Rectal smooth muscle tissue (tissue), 1 donor: ENCODE data around the gene PFKFB4.

Experiments
- H3K27ac ChIP-seq: one replicate; pipeline ENCODE4 v1.7.0; 2013; ENCODE audit warnings: low read depth, low read length, inconsistent platforms
- H3K27me3 ChIP-seq: one replicate; pipeline ENCODE4 v1.7.0; 2013; ENCODE audit warnings: low read length; ENCODE audit not compliant: control insufficient read depth, insufficient read depth
- H3K36me3 ChIP-seq: one replicate; pipeline ENCODE4 v1.7.0; 2013; ENCODE audit warnings: low read length; ENCODE audit not compliant: control insufficient read depth, insufficient read depth
- H3K4me1 ChIP-seq: one replicate; pipeline ENCODE4 v1.7.0; 2013; ENCODE audit warnings: low read length; ENCODE audit not compliant: control insufficient read depth, insufficient read depth
- H3K4me3 ChIP-seq: one replicate; pipeline ENCODE4 v1.7.0; 2013; ENCODE audit warnings: low read length
- H3K9ac ChIP-seq: one replicate; pipeline ENCODE4 v1.7.0; 2013; ENCODE audit warnings: low read length

Gene PFKFB4

DNA sequence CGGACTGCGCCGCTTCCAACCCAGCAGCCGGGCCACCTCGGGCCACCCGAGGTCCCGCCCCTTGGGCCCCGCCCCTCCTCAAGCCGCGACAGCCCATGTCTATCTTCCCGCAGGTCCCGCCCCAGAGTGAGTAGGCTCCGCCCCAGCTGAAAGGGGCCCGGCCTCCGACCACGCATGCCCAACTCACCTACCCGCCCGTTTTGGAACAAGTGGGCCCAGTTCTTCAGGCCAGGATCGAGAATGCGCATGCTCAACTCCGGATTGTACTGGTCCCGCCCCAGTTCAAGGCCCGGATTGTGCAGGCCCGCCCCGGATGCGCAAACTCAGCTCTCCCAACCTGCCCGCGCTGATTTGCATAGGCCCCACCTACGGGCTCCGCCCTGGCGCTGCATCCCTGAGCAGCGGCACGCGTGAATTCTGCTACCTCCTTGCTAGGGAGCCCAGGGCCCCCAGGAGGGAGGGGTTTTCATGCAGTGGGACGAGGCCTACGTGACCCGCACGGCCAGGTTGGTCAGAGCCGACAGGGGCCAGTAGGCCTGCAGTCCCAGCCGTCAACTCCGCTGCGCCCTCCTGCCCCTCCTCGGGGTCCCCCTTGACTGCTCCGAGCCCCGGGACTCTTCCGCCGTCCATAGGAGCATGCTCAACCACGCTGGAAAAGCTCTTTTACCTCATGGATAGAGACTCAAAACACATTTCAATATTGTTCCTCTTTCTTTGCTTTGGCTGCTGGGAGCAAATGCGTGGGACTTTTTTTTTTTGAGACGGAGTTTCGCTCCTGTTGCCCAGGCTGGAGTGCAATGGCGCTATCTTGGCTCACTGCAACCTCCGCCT lies at the start of gene PFKFB4:
PFKFB4 (minus strand) TSS at position 8 of the 831 bp plus-strand sequence. CDS start 26 bp downstream, outside the sequence.
- Histone ChIP-seq H3K9ac (peak within 1 kb of the TSS; percentile 30), H3K4me1 (peaks cover 10% of the 10 kb centered on the region), H3K27me3 (no peaks in the 10 kb centered on the region), H3K4me3 (peak within 1 kb of the TSS; percentile 89), H3K36me3 (no peaks in the 10 kb centered on the region), H3K27ac (peak within 1 kb of the TSS; percentile 74)

- H3K4me3 ChIP-seq = no peak overlapping the region
- H3K27me3 ChIP-seq = no peaks in the 10 kb centered on the region
- H3K9ac ChIP-seq = no peak overlapping the region
- H3K4me1 ChIP-seq = peaks cover 15% of the 10 kb centered on the region
- H3K36me3 ChIP-seq = peaks cover 71% of the 10 kb centered on the region
- H3K27ac ChIP-seq = no peak overlapping the region
Observed at GRCh38 chr3:48601622-48601994, 45.0 kb upstream of the PFKFB4 start.

- Histone ChIP-seq H3K27me3 (no peaks in the 10 kb centered on the region), H3K4me3 (no peak overlapping the region), H3K27ac (no peak overlapping the region), H3K4me1 (peaks cover 15% of the 10 kb centered on the region), H3K9ac (no peak overlapping the region), H3K36me3 (peaks cover 71% of the 10 kb centered on the region)
Observed at GRCh38 chr3:48600711-48601621, 44.4 kb upstream of the PFKFB4 start.

DNA sequence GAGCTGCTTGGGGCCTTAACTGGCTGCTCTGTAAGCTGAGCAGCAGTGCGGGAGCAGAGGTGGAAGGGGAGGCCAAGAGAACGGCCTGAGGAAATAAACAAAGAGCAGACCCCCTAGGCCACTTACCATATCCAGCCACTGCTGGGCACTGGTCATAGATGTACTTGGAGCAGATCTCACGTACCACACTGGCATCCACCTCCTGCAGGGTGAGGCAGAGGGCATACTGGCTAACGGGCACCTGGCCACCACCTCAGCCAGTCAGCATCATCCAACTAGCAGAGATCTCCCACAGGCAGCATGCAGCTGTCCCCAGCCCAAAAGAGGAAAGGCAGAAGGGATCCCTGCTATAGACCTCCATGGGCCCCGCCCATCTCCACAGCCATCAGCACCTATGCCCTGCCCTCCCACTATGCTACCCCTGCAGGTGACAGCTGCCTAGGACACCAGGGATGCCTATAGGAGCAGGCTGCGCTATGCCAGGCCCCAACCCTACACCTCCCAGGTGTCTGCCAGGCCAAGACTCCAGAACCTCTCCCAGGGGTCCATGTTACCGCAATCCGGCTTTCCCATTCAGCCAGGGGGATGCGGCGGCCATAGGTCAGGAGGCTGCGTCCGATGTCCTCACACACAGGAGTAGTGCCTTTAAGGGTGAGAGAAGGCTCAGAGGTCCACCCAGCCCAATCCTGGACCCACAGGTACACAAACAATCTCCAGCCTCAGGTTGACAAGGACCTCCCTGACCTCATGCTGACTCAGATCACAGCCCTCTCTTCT lies 43.1 kb upstream of the PFKFB4 start:
- H3K4me3 ChIP-seq = no peak overlapping the region
- H3K9ac ChIP-seq = no peak overlapping the region
- H3K4me1 ChIP-seq = peaks cover 19% of the 10 kb centered on the region
- H3K27me3 ChIP-seq = no peaks in the 10 kb centered on the region
- H3K36me3 ChIP-seq = peaks cover 58% of the 10 kb centered on the region
- peak overlapping the region; percentile 72 for H3K27ac ChIP-seq

DNA sequence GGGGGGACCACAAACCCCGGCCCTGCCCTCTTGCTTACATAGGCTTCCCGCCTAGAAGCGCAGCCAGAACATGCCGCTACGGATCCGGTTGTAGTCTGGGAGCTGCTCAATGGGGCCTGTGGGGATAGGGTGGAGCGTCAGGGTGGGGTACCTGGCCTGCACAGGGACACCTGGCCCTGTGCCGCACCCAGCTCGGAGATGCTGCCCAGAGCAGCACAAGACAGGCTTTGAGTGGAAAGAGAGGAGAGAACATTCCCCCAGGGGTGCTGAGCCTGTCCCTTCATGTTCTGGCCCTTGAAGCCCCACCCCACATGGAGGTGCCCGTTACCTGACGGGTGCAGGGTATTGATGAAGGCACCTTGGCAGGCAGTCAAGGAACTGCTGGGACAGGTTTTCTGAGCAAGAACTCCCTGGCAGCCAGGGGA lies 42.5 kb upstream of the PFKFB4 start:
- Histone ChIP-seq H3K27ac (peak overlapping the region; percentile 72), H3K9ac (no peak overlapping the region), H3K36me3 (peaks cover 52% of the 10 kb centered on the region), H3K4me1 (peaks cover 22% of the 10 kb centered on the region), H3K4me3 (no peak overlapping the region), H3K27me3 (no peaks in the 10 kb centered on the region)

DNA sequence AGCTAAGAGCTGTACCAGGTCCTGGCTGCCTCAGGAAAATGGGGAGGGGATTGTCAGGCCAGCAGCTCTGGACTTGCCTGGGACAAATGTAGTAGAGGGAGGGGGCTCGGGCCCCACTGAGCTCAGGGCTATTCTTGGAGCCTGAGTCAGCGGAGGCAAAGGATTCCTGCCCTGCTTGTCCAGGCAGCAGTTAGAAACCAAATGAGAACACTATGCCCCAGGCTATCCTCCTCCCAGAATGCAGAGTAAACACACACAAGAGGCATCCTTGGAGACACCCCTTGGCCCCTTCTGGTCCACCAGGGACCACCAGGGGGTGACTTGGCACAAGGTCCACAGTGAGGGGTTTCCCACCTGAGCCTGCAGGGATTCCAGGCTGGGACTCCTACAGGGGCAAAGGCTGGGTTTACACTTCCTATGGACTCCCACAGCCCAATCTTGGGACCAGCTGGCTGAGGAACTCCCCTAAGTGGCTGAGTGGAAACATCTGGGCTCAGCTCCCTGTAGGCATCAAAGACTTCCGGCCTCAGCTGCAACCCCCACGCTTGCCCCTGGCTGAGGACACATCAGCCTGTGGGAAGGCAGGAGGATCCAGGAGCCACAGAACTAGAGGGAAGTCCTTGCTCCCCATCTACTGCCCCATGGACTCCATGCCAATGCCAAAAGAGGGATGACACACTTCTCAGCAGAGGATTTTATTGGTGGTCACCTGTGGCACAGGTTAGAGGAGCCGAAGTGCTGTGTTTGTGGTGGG lies 41.9 kb upstream of the PFKFB4 start:
- Histone ChIP-seq H3K27ac (peak overlapping the region; percentile 72), H3K4me1 (peaks cover 22% of the 10 kb centered on the region), H3K36me3 (peaks cover 47% of the 10 kb centered on the region), H3K4me3 (no peak overlapping the region), H3K27me3 (peaks cover under 1% of the 10 kb centered on the region), H3K9ac (no peak overlapping the region)

- H3K27ac ChIP-seq = peak overlapping the region; percentile 69
- H3K4me1 ChIP-seq = peaks cover 22% of the 10 kb centered on the region
- peaks cover 4% of the 10 kb centered on the region for H3K27me3 ChIP-seq
- H3K4me3 ChIP-seq = no peak overlapping the region
- H3K9ac ChIP-seq = no peak overlapping the region
- H3K36me3 ChIP-seq = peaks cover 36% of the 10 kb centered on the region
Observed at GRCh38 chr3:48597408-48597800, 40.8 kb upstream of the PFKFB4 start.

DNA sequence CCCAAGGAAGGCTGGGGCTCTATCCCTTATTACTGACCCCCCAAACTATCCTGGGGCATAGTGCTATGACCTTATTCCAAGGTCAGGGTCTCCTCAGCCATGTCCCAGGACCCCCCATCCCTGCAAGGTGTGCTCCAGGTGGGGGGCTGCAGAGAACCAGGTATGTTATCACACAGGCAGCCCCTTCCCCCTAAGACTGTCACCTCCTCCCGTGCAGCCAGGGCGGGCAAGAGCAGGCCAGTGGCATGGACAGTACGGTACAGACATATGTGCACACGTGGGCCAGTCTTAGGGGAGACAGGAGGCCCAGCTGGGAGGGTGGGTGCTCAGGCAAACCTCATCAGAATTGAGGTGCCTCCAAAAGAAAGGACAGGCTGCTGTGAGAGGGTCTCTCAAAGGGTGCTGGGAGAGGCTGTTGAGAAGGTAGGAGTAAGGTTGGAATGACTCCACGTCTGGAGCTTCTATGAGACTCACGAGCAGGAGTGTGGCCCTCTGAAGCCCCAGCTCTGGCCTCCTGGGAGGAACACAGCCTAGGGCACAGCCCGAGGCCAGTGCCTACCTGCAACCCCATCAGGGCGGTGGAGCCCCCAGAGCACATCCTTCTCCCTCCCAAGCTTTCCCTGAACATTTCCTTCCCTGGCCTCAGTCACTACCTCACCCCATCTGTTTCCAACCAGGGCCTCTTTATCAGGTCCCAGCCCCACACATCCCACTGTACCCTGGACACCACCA lies 40.2 kb upstream of the PFKFB4 start:
- no peak overlapping the region for H3K9ac ChIP-seq
- peaks cover 34% of the 10 kb centered on the region for H3K36me3 ChIP-seq
- H3K27ac ChIP-seq = no peak overlapping the region
- peaks cover 22% of the 10 kb centered on the region for H3K4me1 ChIP-seq
- peaks cover 4% of the 10 kb centered on the region for H3K27me3 ChIP-seq
- H3K4me3 ChIP-seq = no peak overlapping the region

GRCh38 chr3:48596157-48596556 lies 39.6 kb upstream of the PFKFB4 start:
- Histone ChIP-seq H3K4me3 (no peak overlapping the region), H3K9ac (no peak overlapping the region), H3K27ac (no peak overlapping the region), H3K4me1 (peaks cover 22% of the 10 kb centered on the region), H3K36me3 (peaks cover 28% of the 10 kb centered on the region), H3K27me3 (peaks cover 4% of the 10 kb centered on the region)

DNA sequence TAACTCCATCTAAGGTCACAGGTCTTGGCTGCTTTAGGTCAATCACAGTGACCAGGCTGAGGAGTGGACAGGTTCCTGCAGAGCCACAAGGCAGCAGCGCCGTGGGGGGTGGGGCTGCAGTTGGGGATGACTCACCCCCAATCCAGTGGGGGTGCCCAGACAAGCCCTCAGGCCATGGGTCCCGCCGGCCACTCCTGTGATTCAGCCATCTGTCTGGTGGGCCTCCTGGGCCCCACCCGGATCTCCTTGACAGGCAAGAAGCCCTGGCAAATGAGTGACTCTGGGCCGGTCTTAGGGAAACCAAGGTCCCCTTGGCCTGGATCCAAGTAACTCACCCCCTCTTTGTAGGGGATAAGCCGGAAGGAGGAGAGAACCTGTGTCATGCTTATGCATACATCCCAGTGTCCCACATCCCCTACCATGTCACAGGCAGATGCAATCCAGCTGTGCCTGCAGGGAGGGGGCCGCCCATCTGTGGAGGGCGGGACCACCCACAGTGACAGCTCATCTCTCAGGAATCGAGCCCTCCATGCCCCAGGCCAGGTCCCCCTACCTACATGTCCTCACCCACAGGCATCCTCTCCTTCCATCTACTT lies 39.0 kb upstream of the PFKFB4 start:
- no peak overlapping the region for H3K9ac ChIP-seq
- H3K4me1 ChIP-seq = peaks cover 22% of the 10 kb centered on the region
- peaks cover 23% of the 10 kb centered on the region for H3K36me3 ChIP-seq
- H3K27ac ChIP-seq = no peak overlapping the region
- peaks cover 4% of the 10 kb centered on the region for H3K27me3 ChIP-seq
- H3K4me3 ChIP-seq = no peak overlapping the region

GRCh38 chr3:48595075-48595525 lies 38.5 kb upstream of the PFKFB4 start, which contains the start of gene COL7A1:
Gene COL7A1 (minus strand): TSS chr3:48595329. CDS start chr3:48595159, 170 bp downstream.
- no peak within 1 kb of the TSS for H3K9ac ChIP-seq
- H3K27me3 ChIP-seq = peaks cover 7% of the 10 kb centered on the region
- peak within 1 kb of the TSS; percentile 7 for H3K4me3 ChIP-seq
- peaks cover 22% of the 10 kb centered on the region for H3K4me1 ChIP-seq
- peaks cover 18% of the 10 kb centered on the region for H3K36me3 ChIP-seq
- H3K27ac ChIP-seq = no peak within 1 kb of the TSS
